ENCODE data around the gene CCDC197.

DNA sequence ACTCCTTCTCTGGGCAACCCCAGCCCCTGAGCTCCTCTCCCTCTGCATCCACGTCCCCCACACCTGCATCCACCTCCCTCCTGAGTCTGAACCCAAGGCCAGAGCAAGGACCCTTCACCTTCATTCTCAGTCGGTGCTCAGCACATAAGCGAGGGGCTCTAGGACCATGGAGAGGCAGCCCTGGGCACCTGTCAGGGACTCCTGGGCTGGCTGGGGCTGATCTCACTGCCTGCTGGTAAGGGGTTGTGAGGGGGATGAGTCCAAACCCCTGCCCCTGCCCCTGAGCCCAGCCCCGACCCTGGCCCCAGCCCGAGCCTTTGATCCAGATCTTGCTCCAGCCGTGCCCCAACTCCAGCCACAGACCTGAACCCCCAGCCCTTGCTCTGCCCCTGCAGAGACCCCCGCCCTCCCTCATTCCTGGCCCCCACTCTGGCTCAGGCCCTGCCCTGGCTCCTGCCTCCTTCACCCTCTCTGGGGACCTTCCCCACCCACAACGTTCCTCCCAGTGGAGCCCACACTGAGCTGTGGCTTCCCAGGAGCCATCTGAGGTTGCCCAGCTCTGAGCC, 888 bp upstream of the CCDC197 start:
- TF ChIP-seq, protein P1, sequence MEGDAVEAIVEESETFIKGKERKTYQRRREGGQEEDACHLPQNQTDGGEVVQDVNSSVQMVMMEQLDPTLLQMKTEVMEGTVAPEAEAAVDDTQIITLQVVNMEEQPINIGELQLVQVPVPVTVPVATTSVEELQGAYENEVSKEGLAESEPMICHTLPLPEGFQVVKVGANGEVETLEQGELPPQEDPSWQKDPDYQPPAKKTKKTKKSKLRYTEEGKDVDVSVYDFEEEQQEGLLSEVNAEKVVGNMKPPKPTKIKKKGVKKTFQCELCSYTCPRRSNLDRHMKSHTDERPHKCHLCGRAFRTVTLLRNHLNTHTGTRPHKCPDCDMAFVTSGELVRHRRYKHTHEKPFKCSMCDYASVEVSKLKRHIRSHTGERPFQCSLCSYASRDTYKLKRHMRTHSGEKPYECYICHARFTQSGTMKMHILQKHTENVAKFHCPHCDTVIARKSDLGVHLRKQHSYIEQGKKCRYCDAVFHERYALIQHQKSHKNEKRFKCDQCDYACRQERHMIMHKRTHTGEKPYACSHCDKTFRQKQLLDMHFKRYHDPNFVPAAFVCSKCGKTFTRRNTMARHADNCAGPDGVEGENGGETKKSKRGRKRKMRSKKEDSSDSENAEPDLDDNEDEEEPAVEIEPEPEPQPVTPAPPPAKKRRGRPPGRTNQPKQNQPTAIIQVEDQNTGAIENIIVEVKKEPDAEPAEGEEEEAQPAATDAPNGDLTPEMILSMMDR (conservative IDR thresholded peaks at IDR 0.05; ENCODE audit: low read depth, low read length) = no peak
- TF ChIP-seq, protein P2, sequence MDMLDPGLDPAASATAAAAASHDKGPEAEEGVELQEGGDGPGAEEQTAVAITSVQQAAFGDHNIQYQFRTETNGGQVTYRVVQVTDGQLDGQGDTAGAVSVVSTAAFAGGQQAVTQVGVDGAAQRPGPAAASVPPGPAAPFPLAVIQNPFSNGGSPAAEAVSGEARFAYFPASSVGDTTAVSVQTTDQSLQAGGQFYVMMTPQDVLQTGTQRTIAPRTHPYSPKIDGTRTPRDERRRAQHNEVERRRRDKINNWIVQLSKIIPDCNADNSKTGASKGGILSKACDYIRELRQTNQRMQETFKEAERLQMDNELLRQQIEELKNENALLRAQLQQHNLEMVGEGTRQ (IDR thresholded peaks at IDR 0.05; ENCODE audit: low read depth, low read length) = no peak
- TF ChIP-seq FOS (IDR thresholded peaks at IDR 0.05; ENCODE audit: low read depth, low read length) (no peak), POLR2A (IDR thresholded peaks at IDR 0.05; ENCODE audit: low read depth, low read length) (no peak)

Measured in IMR-90 (cell line).